ENCODE data around the gene COLGALT1. TPM values are rescaled to one million over a fixed set of nuclear protein-coding genes. Genes with fewer than 3 reads are reported as not detected.

The COLGALT1 gene
- total RNA-seq, 1 experiment from 2014 or later, result 86.9 TPM

DNA sequence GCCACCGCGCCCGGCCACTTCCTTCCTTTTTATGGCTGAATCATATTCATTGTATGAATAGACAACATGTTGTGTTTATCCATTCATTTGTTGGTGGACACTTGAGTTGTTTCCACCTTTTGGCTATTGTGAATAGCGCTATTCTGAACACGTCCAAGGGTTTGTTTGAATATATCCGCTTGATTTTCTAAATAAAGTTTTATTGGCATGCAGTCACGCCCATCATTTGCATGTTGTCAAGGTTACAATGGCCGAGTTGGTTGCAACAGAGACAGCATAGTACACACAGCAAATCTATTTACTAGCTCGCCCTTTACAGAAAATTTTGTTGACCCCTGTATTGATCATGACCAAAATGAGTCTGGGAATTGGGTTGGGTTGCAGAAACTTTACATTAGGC lies 43.5 kb downstream of the COLGALT1 start:
- DNase-seq (ENCODE audit: low read depth), result no peak

DNA sequence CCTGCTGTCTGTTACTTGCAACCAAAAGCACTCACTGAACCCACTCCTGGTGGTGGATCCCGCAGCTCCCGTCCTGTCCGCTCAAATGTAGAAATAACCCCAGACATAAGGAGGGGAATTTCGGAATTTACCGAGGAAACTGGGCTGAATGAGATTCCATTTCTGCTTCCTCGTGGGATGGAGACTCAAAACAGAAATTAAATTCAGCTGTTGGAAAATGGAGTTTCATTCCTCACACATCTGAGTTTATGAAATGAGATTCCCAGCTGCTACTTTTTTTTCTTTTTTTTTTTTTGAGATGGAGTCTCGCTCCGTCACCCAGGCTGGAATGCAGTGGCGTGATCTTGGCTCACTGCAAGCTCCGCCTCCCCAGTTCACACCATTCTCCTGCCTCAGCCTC lies 44.3 kb downstream of the COLGALT1 start:
- DNase-seq (ENCODE audit: low read depth), result peak; percentile 28

GRCh38 chr19:17601683-17602082 lies 46.2 kb downstream of the COLGALT1 start:
- no peak for DNase-seq (ENCODE audit: low read depth)

DNA sequence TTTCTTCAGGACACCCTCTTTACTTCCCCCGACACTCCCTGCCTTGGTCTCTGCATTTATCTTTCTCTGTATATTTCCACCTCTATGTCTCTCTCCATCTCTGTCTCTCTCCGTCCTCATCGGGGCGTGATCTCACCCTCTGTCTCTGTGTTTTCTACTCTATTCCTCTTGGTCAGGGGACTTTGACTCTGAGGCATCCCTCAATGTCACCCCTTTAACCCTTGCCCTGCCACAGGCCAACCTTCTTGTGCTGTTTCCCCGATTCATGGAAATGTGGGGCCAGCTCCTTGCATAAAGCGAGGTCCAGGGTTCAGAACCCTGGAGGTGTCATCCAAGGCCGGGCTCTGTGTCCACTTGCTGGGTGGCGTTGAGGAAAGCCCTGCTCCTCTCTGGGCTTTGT lies 46.8 kb downstream of the COLGALT1 start:
- DNase-seq (ENCODE audit: low read depth), result no peak

DNA sequence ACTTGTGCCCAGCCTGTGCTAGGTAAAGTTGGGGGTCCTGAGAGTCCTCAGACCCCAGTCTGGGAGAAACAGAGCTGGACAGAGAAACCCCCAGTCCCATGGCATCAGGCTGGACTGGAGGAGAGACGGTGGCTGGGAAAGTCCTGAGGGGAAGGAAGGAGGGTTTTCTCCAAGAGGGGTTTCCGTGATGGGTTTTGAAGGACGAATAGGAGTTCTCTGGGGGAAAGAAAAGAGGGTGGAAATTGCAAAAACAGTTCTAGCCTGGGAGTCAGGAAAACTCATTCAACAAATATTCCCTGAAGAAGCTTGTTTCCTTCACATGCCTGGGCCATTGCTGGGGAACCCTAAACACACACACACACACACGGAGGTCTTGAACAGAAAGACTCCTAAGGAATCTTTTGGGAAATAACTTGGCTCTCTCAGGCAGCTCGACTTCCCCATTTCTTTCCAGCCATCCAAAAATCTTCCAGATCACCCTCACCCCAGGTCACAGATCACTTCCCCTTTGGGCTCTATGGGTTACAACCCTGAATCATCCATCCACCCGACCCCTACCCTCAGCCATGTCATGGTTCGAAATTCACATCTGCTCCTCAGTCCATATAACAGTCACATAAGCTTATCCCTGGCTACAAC lies 47.5 kb downstream of the COLGALT1 start:
- no peak for DNase-seq (ENCODE audit: low read depth)

DNA sequence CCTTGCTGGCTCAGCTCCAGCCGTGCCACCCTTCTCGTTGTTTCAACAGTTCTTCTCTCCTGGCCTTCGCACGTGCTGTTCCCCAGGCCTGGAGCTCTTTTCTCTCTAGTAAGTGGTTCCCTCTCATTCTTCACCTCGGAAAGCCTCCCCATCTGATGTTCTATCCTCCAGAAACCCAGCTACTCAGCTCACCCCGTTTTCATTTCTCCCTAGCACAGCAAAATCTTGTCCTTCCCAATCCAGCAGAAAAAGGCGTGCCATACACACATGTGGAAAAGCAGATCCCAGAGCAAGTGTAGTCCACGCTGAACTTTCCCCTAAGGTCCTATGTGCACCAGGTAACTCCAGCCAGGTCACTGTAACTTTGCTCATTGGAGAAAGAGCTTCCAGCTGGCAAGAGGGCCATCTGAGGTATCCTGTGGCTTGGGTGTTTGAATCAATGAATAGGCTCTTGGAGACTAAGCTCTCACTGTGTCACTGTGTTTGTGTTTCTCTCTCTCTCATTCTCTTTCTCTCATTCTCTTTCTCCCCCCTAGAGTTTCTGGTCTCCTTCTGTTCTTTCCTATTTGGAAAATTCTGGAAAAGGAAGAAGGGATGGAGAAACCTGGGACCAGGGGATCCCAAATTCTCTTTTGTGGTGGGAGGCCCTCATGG lies 49.0 kb downstream of the COLGALT1 start:
- DNase-seq (ENCODE audit: low read depth), result no peak

DNA sequence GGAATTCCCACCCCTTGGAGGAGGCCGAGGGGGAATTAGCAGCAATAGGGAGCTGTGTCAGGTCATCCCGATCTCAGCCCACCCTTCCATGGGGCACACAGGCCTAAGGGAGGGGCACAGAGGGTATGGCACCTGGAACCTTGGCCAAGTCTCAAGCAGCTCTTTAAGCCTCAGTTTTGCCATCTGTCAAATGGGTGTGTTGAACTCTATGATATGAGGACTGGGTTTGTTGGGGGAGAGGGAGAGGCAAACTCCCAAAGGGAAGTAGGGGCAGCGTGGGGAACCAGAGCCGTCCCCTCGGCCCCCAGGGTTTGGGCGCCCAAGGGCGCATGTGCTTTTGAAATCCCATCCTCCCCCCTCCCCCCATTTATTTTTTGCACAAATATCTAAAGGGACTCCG lies 49.7 kb downstream of the COLGALT1 start:
- no peak for DNase-seq (ENCODE audit: low read depth)

DNA sequence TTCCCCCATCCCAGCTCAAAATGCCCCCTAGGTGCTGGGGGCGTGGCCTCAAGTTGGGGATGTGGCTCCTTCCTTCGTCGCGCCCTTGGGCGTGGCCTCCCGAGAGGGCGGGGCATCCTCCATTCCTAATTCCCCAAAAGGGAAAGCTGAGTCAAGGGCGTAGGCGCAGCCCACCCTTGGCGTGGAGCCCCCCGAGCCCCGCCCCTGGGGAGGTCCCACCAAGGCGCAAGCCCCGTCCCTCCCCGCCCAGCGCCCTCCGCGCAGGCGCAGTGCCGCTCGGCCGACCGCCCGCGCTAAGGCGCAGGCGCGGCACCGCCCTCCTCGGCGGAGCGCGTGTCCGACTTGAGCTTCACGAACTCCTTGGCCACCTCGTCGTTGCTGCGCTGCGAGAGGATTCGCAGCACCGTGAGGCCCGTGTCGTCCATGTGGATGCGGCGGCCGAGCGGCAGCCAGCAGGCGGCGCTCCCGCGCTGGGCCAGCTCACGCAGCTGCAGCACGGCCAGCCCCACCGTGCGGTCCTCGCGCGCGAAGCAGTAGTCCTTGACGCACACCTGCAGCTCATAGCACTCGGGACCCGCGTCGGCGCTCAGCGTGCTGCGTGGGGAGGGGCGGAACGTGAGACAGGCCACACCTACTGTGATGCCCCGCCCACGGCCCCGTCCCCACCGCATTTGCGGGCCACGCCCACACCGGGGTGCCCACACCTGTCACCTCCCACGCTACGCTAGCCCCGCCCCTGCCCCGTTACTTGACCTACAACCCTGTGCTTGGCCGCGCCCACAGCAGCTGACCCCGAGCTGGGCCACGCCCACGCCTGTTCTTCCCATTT lies 50.5 kb downstream of the COLGALT1 start:
- peak; percentile 13 for DNase-seq (ENCODE audit: low read depth)

- DNase-seq (ENCODE audit: low read depth), result no peak
Observed at GRCh38 chr19:17606590-17607185, 51.2 kb downstream of the COLGALT1 start.

DNA sequence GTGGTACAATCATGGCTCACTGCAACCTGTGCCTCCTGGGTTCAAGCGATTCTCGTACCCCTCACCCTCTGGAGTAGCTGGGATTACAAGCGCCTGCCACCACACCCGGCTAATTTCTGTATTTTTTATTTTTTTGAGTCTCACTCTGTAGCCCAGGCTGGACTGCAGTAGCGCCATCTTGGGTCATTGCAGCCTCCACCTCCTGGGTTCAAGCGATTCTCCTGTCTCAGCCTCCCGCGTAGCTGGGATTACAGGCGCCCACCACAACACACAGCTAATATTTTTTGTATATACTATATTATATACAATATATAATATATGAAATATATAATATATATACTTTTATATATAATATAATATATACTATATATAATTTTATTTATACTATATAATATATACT lies 52.5 kb downstream of the COLGALT1 start:
- DNase-seq (ENCODE audit: low read depth), result no peak

- peak; percentile 19 for DNase-seq (ENCODE audit: low read depth)
Observed at GRCh38 chr19:17610384-17610783, 54.9 kb downstream of the COLGALT1 start.

GRCh38 chr19:17611462-17612244 lies 56.2 kb downstream of the COLGALT1 start:
- no peak for DNase-seq (ENCODE audit: low read depth)

- no peak for DNase-seq (ENCODE audit: low read depth)
Observed at GRCh38 chr19:17614476-17614875, 59.0 kb downstream of the COLGALT1 start.

DNA sequence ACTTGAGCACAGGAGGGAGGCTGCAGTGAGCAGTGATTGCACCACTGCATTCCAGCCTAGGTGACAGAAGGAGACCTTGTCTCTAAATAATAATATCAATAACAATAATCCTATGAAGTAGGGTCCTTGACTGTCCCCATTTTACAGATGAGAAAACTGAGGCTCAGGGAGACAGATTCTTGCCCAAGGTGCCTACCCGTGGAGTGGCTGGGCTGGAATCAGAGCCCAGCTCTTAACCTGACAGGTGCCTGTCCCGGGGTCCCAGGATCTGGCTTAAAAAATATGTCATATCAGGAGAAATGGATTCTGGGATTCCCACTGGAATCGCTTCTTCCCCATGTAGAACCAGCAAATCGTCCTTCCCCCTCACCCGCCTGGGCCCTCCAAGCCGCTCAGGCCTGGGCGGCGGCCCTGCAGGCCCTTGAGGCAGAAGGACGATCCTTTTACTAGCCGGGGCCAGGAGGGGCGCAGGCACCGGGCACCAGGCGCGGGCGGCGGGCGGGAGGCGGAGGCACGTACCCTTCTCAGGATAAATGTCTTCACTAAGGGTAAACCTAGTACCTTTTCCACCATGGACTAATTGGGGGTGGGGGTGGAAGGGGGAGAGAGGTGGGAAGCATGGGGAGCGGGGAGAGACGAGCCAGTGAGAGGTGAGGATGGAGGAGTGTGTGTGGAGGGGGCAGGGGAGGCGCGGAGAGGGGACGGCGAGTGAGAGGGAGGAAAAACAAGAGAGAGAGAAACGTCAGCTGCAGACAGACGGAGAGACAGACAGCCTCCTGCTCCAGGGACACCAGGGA lies 60.6 kb downstream of the COLGALT1 start:
- no peak for DNase-seq (ENCODE audit: low read depth)

DNA sequence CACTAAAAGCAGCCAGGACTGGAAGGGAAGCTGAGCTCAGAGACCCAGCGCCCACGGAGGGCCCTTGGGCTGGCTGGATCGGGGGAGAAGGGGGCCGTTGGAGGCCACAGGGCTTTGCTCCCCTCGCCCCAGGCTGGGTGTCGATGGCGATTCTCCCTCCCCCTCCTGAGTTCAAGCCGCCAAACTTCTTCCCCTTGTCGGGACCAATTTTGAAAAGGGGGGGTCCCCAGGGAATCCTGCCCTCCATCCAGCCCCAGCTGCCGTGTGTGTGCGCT lies 61.2 kb downstream of the COLGALT1 start:
- no peak for DNase-seq (ENCODE audit: low read depth)

- peak; percentile 23 for DNase-seq (ENCODE audit: low read depth)
Observed at GRCh38 chr19:17616961-17617806, 61.7 kb downstream of the COLGALT1 start.

GRCh38 chr19:17617807-17618192 lies 62.4 kb downstream of the COLGALT1 start:
- DNase-seq (ENCODE audit: low read depth), result no peak

- DNase-seq (ENCODE audit: low read depth), result no peak
Observed at GRCh38 chr19:17618281-17618903, 62.9 kb downstream of the COLGALT1 start.

GRCh38 chr19:17618936-17619335 lies 63.5 kb downstream of the COLGALT1 start:
- DNase-seq (ENCODE audit: low read depth), result no peak

Measured in LHCN-M2 (cell line).